GM12875 (cell line): ENCODE results near the gene SLIT3.

Experiments
- H3K4me3 ChIP-seq: one replicate; pipeline ENCODE4 v1.5.1; 2011; ENCODE audit warnings: low read depth, low read length, control low read depth
- TF ChIP-seq, protein P1 (sequence below): IDR thresholded peaks from 2 replicates; pipeline ENCODE4 v1.5.1; 2011; ENCODE audit warnings: low read depth, mild to moderate bottlenecking, control low read depth, inconsistent platforms, low read length, moderate library complexity, borderline replicate concordance; ENCODE audit not compliant: insufficient read depth

The SLIT3 gene

DNA sequence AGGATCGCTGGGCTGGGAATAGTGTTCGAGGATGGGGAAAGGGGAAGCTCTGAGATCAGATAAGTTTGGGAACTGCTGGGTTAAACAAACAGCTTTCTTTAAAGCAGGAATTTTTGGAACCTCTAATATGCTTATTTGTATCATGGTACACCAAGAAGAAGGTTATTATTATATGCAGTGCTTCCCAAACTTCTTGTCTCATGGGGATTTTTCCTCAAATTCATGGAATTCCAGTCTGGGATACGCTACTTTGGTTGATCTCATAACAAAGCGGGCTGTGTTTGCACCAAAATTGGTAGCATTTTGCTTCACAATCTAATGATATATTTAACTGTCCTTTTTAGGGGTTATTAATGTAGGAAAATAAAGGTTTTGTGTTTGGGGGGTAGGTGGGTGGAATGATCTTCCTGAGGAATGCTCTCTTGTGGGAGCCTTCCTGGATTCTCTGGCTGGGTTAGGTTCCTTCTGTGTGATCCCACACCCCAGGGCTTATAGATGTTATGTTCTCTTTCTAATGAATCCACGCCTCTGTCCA, 605.6 kb downstream of the SLIT3 start:
- TF ChIP-seq, protein P1, sequence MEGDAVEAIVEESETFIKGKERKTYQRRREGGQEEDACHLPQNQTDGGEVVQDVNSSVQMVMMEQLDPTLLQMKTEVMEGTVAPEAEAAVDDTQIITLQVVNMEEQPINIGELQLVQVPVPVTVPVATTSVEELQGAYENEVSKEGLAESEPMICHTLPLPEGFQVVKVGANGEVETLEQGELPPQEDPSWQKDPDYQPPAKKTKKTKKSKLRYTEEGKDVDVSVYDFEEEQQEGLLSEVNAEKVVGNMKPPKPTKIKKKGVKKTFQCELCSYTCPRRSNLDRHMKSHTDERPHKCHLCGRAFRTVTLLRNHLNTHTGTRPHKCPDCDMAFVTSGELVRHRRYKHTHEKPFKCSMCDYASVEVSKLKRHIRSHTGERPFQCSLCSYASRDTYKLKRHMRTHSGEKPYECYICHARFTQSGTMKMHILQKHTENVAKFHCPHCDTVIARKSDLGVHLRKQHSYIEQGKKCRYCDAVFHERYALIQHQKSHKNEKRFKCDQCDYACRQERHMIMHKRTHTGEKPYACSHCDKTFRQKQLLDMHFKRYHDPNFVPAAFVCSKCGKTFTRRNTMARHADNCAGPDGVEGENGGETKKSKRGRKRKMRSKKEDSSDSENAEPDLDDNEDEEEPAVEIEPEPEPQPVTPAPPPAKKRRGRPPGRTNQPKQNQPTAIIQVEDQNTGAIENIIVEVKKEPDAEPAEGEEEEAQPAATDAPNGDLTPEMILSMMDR: no peak
- H3K4me3 ChIP-seq: no peak overlapping the region

DNA sequence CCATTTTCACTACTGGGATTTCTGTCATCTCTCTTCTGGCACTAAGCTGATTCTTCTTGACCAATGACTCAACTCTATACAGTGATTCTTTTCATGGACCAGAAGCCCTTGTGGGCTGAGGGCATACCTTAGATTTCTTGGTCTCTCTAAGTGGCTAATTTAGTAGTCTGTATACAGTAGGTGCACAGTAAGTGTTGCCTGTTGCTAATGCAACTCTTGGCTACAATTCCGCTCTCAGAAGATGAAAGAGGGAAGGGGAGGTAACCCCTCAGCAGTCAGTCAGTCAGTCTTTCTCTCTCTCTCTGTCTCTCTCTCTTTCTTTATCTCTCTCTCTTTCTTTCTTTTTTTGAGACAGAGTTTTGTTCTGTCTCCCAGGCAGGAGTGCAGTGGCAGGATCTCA, 606.6 kb downstream of the SLIT3 start:
- no peak overlapping the region for H3K4me3 ChIP-seq
- TF ChIP-seq, protein P1: no peak

DNA sequence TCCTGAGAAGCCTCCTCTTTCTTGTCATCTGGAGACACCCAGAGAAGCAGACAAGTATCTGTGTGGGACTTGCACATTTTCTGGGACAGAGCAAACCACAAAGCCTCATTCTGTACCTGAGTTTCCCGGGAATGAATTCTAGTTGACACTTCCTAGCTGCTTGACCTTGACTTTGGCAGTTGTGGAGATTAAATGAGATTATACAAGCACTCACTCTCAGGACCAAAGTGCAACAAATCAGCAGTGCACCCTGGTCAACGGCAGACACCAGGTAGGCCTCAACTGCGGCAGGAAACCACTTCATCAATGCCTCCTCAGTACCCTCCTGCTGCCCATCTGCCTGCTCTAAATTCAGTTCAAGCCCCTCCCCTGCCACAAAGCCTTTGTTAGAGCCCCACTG, 607.1 kb downstream of the SLIT3 start:
- no peak overlapping the region for H3K4me3 ChIP-seq
- TF ChIP-seq, protein P1: no peak

DNA sequence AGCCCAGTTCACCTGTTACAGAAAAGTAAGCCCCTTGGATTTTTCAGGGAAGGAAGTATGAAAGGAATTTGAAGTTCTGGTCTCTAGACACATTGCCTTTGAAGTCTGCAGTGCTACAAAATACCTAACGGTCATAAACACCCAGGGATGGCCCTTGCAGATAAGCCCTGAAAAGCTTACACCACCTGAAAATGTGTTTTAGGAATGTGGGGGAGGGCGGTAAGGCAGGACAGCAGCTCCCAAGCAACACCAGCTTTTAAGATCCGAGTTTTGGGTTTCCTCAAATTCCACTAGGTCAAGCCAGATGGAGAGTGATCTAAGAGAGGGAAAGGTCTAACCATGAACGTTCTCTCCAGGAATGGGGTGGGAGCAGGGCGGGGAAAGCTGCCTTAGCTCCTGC, 607.6 kb downstream of the SLIT3 start:
- no peak overlapping the region for H3K4me3 ChIP-seq
- TF ChIP-seq, protein P1: no peak

DNA sequence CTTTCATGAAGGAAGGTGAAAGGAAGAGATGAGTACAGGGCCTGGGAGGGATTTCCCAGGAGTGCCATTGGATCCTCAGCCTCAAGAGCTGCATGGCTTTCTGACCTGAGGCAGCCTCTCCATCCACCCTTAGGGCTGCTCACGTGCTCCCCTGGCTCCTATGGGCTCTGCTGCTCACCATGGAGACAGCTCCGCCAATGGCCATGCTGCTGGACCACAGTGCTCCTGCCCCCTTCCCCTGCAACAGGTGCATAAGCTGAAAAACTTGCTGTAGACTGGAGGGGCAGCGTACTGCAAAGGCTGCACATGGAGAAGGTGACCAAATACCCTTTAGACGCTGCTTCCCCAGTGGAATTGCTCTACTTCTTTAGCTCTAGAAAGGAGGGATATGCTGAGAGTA, 609.0 kb downstream of the SLIT3 start:
- no peak overlapping the region for H3K4me3 ChIP-seq
- TF ChIP-seq, protein P1: no peak

DNA sequence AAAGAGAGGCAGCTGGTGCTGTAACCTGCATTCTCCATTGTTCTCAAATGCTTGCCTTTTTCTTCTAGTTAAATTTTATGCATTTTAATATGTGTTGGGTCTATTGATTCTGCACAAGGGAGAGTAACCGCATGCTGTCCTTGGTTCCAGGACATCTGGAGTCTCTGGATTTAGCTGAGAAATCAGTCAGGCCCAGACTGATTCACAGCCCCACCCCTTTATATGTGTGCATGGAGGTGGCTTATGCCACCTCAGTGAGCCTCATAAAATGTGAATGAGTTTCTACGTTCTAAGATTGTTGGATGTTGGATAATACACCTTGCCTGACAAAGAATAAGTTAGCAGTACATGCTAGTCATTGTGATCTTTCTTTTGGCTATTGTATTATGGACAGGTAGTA, 611.7 kb downstream of the SLIT3 start:
- no peak overlapping the region for H3K4me3 ChIP-seq
- TF ChIP-seq, protein P1: no peak

DNA sequence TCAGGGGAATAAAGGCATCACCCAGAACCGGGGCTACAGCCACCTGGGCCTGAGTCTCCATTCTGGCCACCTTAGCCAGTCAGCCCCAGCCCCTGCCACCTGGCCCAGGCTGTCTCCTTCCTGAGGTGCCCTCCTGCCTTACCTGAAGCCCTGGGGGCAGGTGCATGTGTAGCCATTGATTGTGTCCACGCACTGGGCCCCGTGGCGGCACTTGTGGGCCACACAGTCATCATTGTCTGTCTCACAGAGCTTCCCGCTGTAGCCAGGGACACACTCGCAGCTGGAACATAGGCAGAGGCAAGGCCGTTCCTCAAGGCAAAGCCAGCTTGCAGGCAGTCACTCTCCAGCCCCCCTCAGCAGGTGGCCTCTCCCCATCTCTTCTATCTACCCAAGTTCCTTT, 614.1 kb downstream of the SLIT3 start:
- TF ChIP-seq, protein P1: no peak
- no peak overlapping the region for H3K4me3 ChIP-seq
